CD4-positive, alpha-beta T cell treated with Interleukin-1 beta for 1 hour (primary cell): ENCODE measurements around the gene MS4A2.
"Not testable (repeated sequence)": the region's sequence is repeated elsewhere in the genome, so short reads cannot be mapped to it uniquely, and the experiment has no call there.

Experiments
- DNase-seq, 2 donors: peaks; one replicate each; pipeline ENCODE4 v3.0.0-alpha.2; 2020 to 2022

Gene MS4A2

DNA sequence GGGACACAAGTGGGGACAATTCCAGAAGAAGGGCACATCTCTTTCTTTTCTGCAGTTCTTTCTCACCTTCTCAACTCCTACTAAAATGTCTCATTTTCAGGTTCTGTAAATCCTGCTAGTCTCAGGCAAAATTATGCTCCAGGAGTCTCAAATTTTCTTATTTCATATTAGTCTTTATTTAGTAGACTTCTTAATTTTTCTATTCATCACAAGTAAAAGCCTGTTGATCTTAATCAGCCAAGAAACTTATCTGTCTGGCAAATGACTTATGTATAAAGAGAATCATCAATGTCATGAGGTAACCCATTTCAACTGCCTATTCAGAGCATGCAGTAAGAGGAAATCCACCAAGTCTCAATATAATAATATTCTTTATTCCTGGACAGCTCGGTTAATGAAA is at the start of gene MS4A2:
Gene MS4A2, plus strand, starts transcription at position 301 of the 400 bp plus-strand sequence. CDS start 102 bp downstream, outside the sequence.
- DNase-seq: no peak

DNA sequence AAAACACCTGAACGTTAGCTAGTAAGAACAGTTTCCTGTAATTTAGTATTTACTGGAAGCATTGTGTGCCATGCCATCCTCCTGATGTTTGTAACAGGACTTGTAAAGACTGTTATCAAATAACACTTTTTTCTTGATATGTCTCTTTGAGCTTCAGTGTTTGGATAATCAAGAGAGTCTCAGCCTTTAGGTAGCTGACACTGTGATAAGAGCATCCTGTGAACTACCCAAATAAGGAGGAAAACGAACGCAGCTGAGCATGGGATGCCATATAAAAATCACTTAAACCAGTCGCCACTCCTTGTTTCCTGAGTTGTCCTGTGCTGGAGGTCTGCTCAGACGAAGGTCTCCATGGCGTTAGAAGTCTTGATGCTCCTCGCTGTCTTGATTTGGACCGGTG is 48.4 kb upstream of the MS4A2 start, which contains the start of gene OOSP2:
Gene OOSP2, plus strand, starts transcription at position 301 of the 400 bp plus-strand sequence. Its CDS starts 51 bp downstream, at position 352.
- no peak for DNase-seq

DNA sequence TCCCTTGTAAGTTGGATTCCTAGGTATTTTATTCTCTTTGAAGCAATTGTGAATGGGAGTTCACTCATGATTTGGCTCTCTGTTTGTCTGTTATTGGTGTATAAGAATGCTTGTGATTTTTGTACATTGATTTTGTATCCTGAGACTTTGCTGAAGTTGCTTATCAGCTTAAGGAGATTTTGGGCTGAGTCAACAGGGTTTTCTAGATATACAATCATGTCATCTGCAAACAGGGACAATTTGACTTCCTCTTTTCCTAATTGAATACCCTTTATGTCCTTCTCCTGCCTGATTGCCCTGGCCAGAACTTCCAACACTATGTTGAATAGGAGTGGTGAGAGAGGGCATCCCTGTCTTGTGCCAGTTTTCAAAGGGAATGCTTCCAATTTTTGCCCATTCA is 38.0 kb upstream of the MS4A2 start:
- not testable (repeated sequence) for DNase-seq

DNA sequence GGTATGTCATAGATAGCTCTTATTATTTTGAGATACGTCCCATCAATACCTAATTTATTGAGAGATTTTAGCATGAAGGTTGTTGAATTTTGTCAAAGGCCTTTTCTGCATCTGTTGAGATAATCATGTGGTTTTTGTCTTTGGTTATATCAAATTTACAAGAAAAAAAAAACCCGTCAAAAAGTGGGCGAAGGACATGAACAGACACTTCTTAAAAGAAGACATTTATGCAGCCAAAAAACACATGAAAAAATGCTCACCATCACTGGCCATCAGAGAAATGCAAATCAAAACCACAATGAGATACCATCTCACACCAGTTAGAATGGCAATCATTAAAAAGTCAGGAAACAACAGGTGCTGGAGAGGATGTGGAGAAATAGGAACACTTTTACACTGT is 37.6 kb upstream of the MS4A2 start:
- DNase-seq: not testable (repeated sequence)

DNA sequence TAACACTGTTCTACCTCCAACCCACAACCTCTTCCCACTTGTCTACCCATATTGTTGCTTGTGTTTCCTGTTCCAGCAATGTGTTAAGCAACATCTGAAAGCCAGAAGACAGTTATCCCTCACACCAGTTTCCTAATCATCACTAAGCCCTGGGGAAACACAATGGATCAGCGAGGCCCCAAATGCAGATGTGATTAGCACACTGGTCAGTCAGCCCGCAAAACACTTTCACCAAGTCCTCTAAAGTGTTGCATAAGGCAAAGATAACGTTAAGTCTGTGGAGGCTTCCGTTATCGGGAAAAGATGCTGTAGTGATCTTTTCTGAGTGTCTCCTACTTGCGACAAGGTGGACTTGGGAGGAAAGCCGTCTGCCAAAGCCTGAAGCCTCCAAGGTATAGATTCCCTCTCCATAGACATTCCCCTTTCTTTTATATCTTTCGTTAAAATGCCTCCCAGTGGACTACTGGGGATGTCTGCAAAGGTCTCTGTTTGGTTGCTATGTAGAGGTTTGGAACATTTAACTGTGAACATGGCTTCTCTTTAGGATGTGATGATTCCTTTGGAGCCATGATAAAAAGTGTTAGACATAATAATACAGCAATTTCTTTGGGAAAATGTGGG is 32.0 kb upstream of the MS4A2 start, which contains the start of gene MS4A3:
Gene MS4A3, plus strand, starts transcription at position 317 of the 621 bp plus-strand sequence. CDS start 4,496 bp downstream, outside the sequence.
- DNase-seq: no peak

DNA sequence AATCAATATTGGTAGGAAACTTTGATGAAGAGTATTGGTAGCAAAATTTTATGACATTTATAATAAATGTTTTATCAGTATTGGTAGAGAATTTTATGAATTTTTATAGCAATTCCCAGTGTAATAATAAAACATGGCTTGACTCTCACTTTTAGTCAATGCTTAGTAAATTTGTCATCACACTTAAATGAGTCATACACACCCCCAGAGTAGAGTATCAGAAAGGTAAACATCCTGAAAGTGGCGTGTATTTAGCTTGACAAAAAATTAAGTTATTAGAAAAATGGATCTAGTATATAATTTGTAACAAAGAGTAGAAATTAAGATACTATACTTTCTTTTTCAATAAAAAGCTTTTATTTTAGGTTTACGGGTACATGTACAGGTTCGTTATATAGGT is 29.4 kb upstream of the MS4A2 start:
- no peak for DNase-seq

DNA sequence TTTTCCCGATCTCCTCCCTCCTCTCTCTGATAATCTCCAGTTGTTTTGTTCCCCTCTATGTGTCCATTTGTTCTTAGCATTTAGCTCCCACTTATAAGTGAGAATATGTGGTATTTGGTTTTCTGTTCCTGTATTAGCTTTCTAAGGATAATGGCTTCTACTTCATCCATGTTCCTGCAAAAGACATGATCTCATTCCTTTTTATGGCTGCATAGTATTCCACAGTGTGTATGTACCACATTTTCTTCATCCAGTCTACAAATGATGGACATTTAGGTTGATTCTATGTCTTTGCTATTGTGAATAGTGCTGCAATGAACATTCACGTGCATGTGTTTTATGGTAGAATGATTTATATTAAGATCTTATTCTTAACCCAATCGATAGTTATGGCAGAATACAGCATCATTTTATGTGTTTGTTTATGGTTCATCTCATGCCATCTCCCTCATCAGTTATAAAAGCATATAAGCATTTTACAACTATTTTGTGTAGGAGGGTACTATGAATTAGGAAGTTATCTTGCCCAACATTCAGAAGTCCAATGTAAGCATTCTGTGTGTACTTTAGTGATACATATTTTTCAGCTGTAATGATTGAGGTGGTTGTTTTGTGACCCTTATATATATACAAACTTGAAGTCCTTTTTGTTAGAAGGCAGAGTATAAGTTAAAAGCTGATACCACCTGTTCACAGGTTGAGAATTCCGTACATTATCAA is 28.8 kb upstream of the MS4A2 start:
- DNase-seq: no peak

DNA sequence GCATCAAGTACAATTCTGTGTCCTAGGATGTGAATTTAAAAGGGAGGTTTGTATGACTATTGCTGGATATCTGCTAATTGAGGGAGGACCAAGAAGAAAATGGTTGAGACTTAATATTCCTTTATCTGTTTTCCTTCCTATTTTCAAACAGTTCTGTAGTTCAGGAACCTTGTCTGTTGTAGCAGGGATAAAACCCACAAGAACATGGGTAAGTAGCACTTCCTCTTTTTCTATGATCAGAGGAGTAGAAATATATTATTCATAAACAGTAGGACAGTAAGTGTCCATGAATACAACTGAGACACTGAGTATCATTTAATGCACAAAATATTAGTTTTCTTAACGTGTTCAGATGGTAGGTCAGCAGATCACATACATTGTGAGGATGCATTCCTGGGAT is 24.4 kb upstream of the MS4A2 start:
- DNase-seq: no peak

DNA sequence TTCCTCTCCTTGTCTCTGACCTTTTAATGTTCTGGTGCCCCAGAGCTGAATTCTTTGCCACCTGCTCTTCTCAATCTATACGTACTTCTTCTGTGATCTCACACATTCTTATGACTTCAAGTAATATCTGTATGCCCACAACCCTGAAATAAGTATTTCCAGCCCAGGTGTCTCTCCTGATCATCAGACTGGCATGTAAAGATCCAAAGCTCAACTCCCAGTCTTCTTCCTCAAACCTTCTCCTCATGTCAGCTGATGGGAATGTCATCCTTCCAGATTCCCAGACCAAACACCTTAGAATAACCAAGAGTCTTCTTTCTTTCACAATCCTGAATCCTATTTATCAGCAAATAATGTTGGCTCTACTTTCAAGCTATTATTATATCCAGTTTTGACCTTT is 22.7 kb upstream of the MS4A2 start:
- no peak for DNase-seq

DNA sequence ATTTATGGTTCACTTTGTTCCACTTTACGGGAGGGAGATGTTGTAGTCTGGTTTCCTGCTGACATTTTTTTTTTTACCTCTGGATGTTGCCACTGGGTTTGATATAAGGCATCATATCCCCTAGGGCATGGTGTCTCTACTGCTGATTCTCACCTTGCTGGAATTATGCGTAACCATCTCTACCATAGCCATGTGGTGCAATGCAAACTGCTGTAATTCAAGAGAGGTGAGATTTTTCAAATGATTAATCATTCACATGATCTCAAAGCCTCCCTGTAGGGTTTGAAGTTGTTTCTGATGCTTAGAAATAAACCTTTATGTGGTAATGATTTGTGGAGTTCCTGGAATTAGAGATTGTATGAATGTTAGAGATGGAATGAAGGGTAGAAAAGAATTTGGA is 19.0 kb upstream of the MS4A2 start:
- no peak for DNase-seq

DNA sequence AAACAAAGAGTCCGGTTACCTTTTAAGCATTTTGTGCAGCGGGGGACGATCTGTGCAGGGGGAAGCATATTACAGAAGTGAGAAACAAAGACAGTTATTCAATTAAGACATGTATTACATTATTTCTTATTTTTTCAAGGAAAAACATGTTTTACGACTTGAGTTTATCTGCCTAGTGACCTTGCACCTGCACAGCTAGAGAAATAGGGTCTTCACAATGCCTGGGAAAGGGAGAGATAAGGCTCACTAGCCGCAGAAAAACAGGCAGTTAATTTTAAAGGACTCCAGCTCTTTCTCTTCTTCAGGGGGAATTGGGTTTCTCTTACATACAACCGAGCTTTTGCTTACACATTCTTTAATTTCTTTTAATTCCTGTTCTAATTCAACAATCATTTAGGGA is 16.8 kb upstream of the MS4A2 start:
- not testable (repeated sequence) for DNase-seq

DNA sequence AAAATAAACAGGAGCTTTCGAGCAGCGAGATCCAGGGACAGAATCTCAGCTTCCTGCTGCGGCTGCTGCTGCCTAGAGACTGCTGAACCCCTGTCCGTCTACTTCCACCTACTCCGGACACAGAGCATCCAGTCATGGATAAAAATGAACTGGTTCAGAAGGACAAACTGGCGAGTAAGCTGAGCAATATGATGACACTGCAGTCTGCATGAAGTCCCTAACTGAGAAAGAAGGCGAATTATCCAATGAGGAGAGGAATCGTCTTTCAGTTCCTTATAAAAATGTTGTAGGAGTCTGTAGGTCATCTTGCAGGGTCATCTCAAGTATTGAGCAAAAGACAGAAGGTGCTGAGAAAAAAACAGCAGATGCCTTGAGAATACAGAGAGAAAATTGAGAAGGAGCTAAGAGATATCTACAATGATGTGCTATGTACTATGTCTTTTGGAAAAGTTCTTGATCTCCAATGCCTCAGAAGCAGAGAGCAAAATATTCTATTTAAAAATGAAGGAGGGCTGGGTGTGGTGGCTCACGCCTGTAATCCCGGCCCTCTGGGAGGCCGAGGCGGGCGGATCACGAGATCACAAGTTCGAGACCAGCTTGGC is 11.1 kb upstream of the MS4A2 start:
- DNase-seq: no peak

DNA sequence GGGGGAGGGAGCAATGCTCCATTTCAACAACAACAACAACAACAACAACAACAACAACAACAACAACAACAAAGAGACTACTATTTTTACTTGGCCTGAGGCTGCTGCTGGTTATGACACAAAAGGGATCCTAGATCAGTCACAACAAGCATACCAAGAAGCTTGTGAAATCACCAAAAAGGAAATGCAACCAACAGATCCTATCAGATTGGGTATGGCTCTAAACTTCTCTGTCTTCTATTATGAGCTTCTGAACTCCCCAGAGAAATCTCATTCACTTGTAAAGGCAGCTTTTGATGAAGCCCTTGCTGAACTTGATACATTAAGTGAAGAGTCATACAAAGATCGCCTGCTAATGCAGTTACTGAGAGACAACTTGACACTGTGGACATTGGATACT is 10.5 kb upstream of the MS4A2 start:
- DNase-seq: no peak

DNA sequence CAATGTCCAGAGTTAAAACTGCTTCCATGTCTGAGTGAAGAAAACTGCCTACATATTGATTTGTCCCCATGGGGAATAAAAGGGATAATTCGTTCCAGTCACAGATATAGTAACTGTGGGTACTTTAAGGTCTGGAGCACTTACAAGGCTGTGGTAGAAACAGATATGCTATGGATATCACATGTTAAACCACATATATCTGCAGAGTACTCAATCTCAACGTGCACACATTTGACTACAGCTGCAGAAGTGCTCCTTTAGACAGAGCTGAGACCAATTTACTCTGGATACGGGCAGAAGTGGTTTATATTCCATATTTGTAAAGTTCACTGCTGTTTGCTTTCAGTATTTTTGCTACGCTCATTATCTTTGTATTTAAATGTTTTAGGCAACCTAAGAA is 9.7 kb upstream of the MS4A2 start:
- DNase-seq: no peak

DNA sequence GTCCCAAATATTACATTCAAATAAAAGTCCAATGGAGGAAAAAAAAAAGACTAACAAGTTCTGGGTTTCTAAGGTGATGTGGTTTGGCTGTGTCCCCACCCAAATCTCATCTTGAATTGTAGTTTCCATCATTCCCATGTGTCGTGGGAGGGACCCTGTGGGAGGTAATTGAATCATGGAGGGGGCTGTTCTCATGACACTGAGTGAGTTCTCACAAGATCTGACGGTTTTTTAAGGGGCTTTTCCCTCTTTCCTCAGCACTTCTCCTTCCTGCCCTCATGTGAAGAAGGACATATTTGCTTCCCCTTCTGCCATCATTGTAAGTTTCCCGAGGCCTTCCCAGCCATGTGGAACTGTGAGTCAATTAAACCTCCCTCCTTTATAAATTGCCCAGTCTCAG is 7.9 kb upstream of the MS4A2 start:
- DNase-seq: no peak

DNA sequence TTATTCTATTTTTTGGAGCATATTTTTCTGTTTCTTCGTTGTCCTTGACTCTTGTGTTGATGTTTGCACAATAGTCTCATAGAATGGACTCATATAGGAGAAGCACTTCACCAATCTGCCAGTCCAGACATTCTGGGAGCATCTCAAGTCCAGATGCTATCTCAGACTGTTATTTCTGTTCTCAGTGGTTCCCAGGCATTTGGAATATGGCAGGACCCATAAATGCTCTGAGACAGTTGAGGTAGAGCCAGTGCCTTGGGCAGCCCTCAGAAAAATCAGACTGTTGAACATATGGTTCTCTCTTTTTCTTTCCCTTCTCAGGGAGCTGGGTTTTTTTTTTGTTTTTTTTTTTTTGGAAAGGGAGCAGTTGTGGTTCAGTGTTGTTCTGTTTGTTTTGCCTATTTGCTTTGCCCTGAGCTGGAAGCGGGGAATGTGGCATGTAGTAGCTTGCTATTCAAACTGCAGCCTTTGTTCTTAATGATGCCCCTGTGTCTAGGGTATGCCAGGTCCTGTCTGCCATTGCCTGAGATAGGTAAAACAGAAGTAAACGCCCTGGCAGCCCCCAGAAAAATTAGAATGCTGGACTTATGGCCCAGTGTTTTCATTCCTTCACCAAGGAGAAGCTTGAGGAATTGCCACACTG is 3.7 kb upstream of the MS4A2 start:
- DNase-seq: no peak

DNA sequence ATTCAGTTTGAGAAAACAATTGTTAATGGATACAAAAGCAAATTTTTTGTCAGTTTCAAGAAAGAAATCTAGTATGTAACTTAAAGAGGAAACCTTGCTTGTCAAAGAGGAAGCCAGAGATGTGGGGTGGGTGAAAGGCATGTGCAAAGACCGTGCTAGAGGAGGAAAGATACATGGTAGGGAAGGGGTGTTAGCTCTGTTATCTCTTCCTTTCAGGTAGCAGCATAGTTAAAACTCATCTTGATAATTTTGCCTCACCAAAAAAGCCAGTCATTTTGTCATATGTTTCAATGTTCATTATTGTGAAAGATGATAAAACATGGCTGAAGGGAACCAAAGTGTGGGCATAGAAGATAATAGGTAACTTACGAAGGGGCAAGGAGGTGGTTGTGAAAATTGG is 2.6 kb upstream of the MS4A2 start:
- DNase-seq: no peak

DNA sequence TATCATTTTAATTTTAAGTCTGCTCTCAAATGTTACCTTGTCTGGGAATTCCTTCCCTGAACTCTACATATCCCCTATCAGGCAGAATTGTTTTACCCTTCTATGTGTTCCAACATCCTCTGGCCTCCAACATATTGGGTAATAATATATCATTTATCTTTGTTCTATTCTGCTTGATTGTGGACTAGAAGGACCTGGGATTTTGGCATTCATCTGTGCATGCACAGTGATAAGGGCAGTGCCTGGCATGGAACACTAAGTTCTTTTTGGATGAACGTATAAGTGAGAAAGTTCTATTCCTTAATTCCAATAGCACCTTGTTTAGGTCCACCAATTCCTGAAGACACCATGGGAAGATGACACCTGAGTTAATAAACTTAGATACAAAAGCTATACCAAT is 1.2 kb upstream of the MS4A2 start:
- DNase-seq: no peak

DNA sequence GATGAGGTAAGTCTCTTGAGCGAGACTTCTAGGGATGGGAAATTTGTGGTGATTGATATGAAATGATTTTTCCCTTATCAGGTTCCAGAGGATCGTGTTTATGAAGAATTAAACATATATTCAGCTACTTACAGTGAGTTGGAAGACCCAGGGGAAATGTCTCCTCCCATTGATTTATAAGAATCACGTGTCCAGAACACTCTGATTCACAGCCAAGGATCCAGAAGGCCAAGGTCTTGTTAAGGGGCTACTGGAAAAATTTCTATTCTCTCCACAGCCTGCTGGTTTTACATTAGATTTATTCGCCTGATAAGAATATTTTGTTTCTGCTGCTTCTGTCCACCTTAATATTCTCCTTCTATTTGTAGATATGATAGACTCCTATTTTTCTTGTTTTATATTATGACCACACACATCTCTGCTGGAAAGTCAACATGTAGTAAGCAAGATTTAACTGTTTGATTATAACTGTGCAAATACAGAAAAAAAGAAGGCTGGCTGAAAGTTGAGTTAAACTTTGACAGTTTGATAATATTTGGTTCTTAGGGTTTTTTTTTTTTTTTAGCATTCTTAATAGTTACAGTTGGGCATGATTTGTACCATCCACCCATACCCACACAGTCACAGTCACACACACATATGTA is 7.1 kb downstream of the MS4A2 start:
- DNase-seq: no peak

DNA sequence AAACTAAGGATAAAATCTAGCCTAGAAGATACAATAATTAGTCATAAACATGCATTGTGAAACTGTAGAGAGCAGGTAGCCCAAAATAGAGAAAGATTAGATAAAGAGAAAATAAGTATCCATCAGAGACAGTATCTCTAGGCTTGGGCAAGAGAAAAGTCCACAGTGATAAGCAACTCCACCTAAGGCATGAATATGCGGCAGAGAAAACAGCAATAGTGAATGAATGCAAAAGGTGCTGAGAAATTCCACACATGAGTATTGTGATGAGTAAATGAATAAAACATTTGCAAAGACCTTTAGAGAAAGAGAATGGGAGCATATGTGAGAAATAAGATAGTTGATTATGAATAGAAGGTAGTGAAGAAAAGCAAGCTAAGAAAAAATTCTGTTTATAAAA is 8.7 kb downstream of the MS4A2 start:
- no peak for DNase-seq

DNA sequence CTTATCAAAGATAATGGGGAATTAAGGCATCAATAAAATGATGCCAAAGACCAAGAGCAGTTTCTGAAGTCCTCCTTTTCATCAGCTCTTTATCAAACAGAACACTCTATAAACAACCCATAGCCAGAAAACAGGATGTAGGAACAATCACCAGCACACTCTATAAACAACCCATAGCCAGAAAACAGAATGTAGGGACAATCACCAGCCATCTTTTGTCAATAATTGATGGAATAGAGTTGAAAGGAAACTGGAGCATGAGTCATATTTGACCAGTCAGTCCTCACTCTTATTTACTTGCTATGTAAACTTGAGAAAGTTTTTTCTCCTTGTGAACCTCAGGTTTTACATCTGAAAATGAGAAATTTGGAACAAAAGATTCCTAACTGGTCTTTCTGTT is 10.0 kb downstream of the MS4A2 start:
- DNase-seq: no peak

DNA sequence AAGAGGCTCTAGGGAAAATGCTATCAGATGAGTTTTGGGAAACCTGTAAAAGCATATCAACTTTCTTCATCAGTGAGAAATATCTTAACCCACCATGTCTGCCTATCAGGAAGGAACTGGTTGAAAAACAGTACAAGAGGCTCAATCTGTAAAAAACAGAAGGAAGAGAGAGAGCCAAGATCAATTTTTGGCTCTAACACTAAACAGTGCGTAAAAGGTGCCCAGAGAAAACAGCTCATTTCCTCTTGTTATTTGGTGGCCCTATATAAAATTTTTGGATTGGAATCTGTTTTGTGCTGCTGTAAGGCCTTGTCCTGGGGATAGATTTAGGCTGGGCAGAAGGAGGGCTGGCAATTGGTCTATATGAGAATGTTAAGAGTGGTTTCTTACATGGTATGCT is 12.1 kb downstream of the MS4A2 start:
- DNase-seq: no peak

DNA sequence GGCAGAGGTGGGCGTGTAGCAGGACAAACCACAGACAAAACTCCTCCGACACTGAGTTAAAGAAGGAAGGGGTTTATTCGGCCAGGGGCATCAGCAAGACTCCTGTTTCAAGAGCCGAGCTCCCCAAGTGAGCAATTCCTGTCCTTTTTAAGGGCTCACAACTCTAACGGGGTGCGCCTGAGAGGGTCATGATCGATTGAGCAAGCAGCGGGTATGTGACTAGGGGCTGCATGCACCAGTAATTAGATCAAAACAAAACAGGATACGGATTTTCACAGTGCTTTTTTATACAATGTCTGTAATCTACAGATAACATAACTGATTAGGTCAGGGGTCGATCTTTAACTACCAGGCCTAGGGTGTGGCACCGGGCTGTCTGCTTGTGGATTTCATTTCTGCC is 12.9 kb downstream of the MS4A2 start:
- not testable (repeated sequence) for DNase-seq
